Spleen (tissue), 11 donors: ENCODE data around the gene HMCN2. TPM values are rescaled to one million over a fixed set of nuclear protein-coding genes. Genes with fewer than 3 reads are reported as not detected.
A peak's percentile ranks its signal among the peaks of the same experiment; 100 is the strongest.

ENCODE experiments used
- DNase-seq: peaks from one replicate; pipeline ENCODE4 v3.0.0-alpha.2; 2020
- H3K27ac ChIP-seq, 8 donors: fragments of 200-600 bp; sonication (generic) in 7 of 8; 1 replicate in 4 of 8; 2 replicates in 4 of 8; pipeline versions ENCODE4 v1.5.0 to v1.8.0; 2016 to 2021; ENCODE audit warnings: inconsistent platforms in 4 of 8, mild to moderate bottlenecking in 4 of 8, moderate library complexity in 1 of 8
- H3K27me3 ChIP-seq, 7 donors: fragments of 200-600 bp; sonication (generic) in 6 of 7; replicated peaks in 1 of 7; 1 replicate in 4 of 7; 2 replicates in 3 of 7; pipeline versions ENCODE4 v1.5.0 to v1.8.0; 2016 to 2021; ENCODE audit warnings: inconsistent platforms in 3 of 7, mild to moderate bottlenecking in 1 of 7
- H3K36me3 ChIP-seq, 6 donors: fragments of 200-600 bp; sonication (generic) in 5 of 6; 1 replicate in 4 of 6; 2 replicates in 2 of 6; pipeline versions ENCODE4 v1.5.0 to v1.8.0; 2016 to 2021; ENCODE audit warnings: inconsistent platforms in 2 of 6
- H3K4me1 ChIP-seq, 6 donors: fragments of 200-600 bp; sonication (generic) in 5 of 6; 1 replicate in 3 of 6; 2 replicates in 3 of 6; pipeline versions ENCODE4 v1.5.0 to v1.8.0; 2016 to 2021; ENCODE audit warnings: inconsistent platforms in 3 of 6
- H3K4me3 ChIP-seq, 8 donors: fragments of 200-600 bp; sonication (generic) in 7 of 8; 1 replicate in 4 of 8; 2 replicates in 4 of 8; pipeline versions ENCODE4 v1.5.0 to v1.8.0; 2016 to 2021; ENCODE audit warnings: inconsistent platforms in 4 of 8, mild to moderate bottlenecking in 4 of 8, moderate library complexity in 2 of 8
- H3K9me3 ChIP-seq, 8 donors: fragments of 200-600 bp; sonication (generic) in 7 of 8; 1 replicate in 4 of 8; 2 replicates in 4 of 8; pipeline versions ENCODE4 v1.5.0 to v1.8.0; 2016 to 2021; ENCODE audit warnings: inconsistent platforms in 4 of 8
- POLR2A ChIP-seq, 3 donors: fragments of 450-650 bp; IDR thresholded peaks; one replicate each; pipeline ENCODE4 v1.5.1; 2017; ENCODE audit warnings: antibody characterized with exemption in 3 of 3, mild to moderate bottlenecking in 1 of 3
- POLR2AphosphoS5 ChIP-seq, 3 donors: sonication (generic); formaldehyde crosslinking; IDR thresholded peaks; one replicate each; pipeline ENCODE4 v1.5.1; 2017; ENCODE audit warnings: antibody characterized with exemption in 3 of 3
- WGBS, 5 donors: extraction: QIAGEN DNeasy Blood & Tissue Kit in 3 of 5; methylation state at CpG; one replicate each; pipeline versions ENCODE4 v1.1.5 to v1.1.7; 2013 to 2018; 5-methylcytosine and 5-hydroxymethylcytosine counted together
- intact Hi-C: fragments of 100-400 bp; cut with DNase I; formaldehyde crosslinking; loops from one replicate; pipeline ENCODE4 v1.15.0; 2023; ENCODE audit warnings: low total_unique reads
- polyA plus RNA-seq, 3 donors: library from polyadenylated mRNA; stranded (reverse); fragments of 200-250 nt; gene quantifications; one replicate each; pipeline ENCODE4 v1.2.1, GENCODE V29; 2013
- total RNA-seq, 7 donors: library from RNA; depleted of rRNA in 3 of 7; stranded (reverse); fragments of >200 nt in 3 of 7; fragmentation: NEBNext Ultra II Directional in 4 of 7; extraction: Animal tissue kit (Norgen Biotek cat#: 25700) in 4 of 7; gene quantifications; one replicate each; pipeline versions ENCODE4 v1.1.0 to v1.2.1, GENCODE V29; 2016 to 2021
- TF ChIP-seq, protein P1 (sequence below), 11 experiments: fragments of 200-600 bp in 7 of 11; fragments of 450-650 bp in 4 of 11; sonication (generic) in 4 of 11; IDR thresholded peaks in 8 of 11; conservative IDR thresholded peaks in 3 of 11; 1 replicate in 7 of 11; 2 replicates in 4 of 11; pipeline versions ENCODE4 v1.4.0 to v1.8.0; 2016 to 2021; ENCODE audit warnings: antibody characterized with exemption in 11 of 11, inconsistent platforms in 4 of 11, mild to moderate bottlenecking in 1 of 11
- donor health status: healthy with polysubstance abuse.
- donor health status: DM: no; HTN: no; CAD: no; lungs with moderate emphysema.
- donor health status: DM: no; HTN: no; CAD: no.
- donor health status: Bipolar disorder and iron deficiency.
- donor health status: healthy.
- donor health status: DM: no; HTN: no; CAD: no.
- donor health status: DM: yes; HTN: yes; CAD: no.

The HMCN2 gene
- total and polyA plus RNA-seq, 10 donors = 0.09 to 1.9 (median 0.73) TPM

DNA sequence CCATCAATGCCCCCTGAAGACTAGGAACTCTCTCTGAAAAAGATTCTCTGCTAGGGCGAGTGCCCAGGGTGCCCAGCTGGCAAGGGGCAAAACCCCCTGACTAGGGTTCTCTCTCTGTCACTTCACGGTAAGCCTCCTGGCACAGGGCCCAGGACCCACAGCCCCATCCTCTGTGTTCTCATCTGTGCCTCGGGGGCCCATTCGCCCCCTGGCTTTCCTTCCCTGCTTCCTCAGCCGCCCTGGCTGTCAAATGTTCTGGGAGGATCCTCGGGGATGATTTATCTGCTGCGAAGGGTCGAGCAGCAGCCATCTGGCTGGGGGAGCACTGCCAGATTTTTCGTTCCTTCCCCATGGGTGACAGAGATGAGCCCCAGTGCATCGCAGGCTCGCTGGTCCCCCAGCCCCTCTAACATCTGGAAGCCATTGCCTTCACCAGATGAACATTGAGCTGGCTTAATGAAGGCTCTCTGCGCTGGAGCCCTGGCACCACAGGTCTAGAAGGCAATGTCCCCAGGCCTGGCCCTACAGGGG is 24.2 kb downstream of the HMCN2 start:
- Histone ChIP-seq H3K27me3 (peaks cover 0 to 80% (median 6%) of the 10 kb centered on the region in 7 donors), H3K4me1 (peaks cover 0 to 10% (median 0%) of the 10 kb centered on the region in 6 donors), H3K36me3 (no peaks in the 10 kb centered on the region), H3K27ac (peak overlapping the region in 2 of 8 donors; percentile 1 to 48), H3K9me3 (no peaks in the 10 kb centered on the region), H3K4me3 (no peak overlapping the region)
- WGBS, 5 donors = 58 to 73% (median 65%) methylated on average over 11 to 12 of the region's 12 CpGs
- no peak for TF ChIP-seq POLR2AphosphoS5 (IDR thresholded peaks at IDR 0.05)
- TF ChIP-seq, protein P1, sequence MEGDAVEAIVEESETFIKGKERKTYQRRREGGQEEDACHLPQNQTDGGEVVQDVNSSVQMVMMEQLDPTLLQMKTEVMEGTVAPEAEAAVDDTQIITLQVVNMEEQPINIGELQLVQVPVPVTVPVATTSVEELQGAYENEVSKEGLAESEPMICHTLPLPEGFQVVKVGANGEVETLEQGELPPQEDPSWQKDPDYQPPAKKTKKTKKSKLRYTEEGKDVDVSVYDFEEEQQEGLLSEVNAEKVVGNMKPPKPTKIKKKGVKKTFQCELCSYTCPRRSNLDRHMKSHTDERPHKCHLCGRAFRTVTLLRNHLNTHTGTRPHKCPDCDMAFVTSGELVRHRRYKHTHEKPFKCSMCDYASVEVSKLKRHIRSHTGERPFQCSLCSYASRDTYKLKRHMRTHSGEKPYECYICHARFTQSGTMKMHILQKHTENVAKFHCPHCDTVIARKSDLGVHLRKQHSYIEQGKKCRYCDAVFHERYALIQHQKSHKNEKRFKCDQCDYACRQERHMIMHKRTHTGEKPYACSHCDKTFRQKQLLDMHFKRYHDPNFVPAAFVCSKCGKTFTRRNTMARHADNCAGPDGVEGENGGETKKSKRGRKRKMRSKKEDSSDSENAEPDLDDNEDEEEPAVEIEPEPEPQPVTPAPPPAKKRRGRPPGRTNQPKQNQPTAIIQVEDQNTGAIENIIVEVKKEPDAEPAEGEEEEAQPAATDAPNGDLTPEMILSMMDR (IDR thresholded peaks at IDR 0.05 in 8 of 11, conservative IDR thresholded peaks at IDR 0.05 in 3 of 11) = no peak
- no peak for TF ChIP-seq POLR2A (IDR thresholded peaks at IDR 0.05)
- DNase-seq = no peak
- intact Hi-C loops = no loop called here

DNA sequence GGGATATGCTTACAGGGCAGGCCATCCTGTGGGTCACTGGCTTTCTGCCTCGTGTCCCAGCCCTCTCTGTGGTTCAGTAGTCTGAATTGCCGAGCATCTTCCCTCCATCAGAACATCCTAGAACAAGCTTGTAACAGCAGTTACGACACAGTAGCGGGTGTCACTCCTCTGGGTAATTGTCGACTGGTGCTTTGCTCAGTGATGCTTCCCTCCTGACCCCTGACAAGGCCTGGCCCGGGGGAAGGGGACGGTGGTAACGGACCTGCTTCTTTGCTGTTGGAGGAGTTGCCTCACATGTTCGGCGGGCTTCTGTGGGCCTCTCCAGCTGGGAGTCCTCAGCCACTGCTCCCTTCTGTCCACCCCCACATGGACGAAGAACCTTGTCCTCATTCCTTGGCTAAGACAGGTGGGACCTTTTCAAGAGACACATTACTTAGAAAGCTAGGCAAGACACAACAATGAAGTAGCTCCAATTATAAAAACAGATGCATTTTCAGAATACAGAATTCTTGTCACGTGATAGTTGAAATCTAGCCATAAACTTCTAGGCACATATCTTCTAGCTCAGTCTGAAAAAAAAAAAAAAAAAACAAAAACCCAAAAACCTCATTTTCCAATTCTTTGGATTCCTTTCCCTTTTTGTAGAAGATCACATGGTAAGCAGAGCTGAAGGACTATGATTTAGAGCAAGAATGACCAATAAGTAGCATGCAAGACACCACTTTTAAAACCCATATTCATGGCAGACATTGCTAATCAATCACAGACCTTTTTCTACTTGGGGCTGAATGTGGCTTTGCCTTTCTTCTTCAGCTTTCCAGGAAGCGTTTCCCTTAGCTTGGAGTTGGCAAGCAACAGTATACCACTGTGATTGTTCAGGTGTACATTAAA is 25.0 kb downstream of the HMCN2 start:
- DNase-seq = no peak
- Histone ChIP-seq H3K36me3 (no peaks in the 10 kb centered on the region), H3K27ac (peak overlapping the region in 2 of 8 donors; percentile 34 to 48), H3K9me3 (no peaks in the 10 kb centered on the region), H3K4me3 (no peak overlapping the region), H3K4me1 (peaks cover 0 to 10% (median 0%) of the 10 kb centered on the region in 6 donors), H3K27me3 (peaks cover 0 to 80% (median 4%) of the 10 kb centered on the region in 7 donors)
- no peak for TF ChIP-seq POLR2A (IDR thresholded peaks at IDR 0.05)
- peak in 2 of 3 donors; percentile 8 to 66 for TF ChIP-seq POLR2AphosphoS5 (IDR thresholded peaks at IDR 0.05)
- TF ChIP-seq, protein P1 (IDR thresholded peaks at IDR 0.05 in 8 of 11, conservative IDR thresholded peaks at IDR 0.05 in 3 of 11) = no peak
- intact Hi-C loops = no loop called here
- WGBS, 5 donors = 74 to 84% (median 76%) methylated on average over 10 to 13 of the region's 13 CpGs

DNA sequence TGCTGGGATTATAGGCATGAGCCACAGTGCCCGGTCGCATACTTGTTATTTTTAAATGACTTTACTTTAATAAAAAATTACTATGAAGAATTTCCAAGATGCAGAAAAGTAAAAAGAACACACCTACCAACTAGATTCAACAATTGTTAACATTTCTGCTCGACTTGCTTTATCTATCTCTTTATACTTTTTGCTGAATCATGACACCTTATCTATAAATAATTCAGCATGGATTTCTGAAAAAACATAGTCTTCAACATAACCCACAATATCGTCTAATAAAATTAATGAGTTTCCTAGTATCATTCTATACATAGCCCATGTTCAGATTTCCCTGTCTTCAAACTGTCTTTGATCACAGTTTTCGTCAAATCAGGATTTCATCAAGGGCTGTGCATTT is 25.9 kb downstream of the HMCN2 start:
- Histone ChIP-seq H3K27me3 (peaks cover 0 to 80% (median 4%) of the 10 kb centered on the region in 7 donors), H3K36me3 (no peaks in the 10 kb centered on the region), H3K4me1 (peaks cover 0 to 10% (median 0%) of the 10 kb centered on the region in 6 donors), H3K27ac (peak overlapping the region in 3 of 8 donors; percentile 10 to 34 (median 13)), H3K9me3 (no peaks in the 10 kb centered on the region), H3K4me3 (no peak overlapping the region)
- no peak for TF ChIP-seq POLR2A (IDR thresholded peaks at IDR 0.05)
- TF ChIP-seq, protein P1 (IDR thresholded peaks at IDR 0.05 in 8 of 11, conservative IDR thresholded peaks at IDR 0.05 in 3 of 11) = no peak
- no peak for TF ChIP-seq POLR2AphosphoS5 (IDR thresholded peaks at IDR 0.05)
- no peak for DNase-seq
- 55 to 66% (median 60%) methylated on average over 5 of the region's 5 CpGs for WGBS, 5 donors
- intact Hi-C loops = no loop called here

- Histone ChIP-seq H3K4me1 (peaks cover 0 to 5% (median 0%) of the 10 kb centered on the region in 6 donors), H3K27ac (peak overlapping the region in 3 of 8 donors; percentile 10 to 34 (median 13)), H3K27me3 (peaks cover 0 to 80% (median 4%) of the 10 kb centered on the region in 7 donors), H3K9me3 (no peaks in the 10 kb centered on the region), H3K4me3 (no peak overlapping the region), H3K36me3 (no peaks in the 10 kb centered on the region)
- intact Hi-C loops = no loop called here
- DNase-seq = no peak
- WGBS, 5 donors = 70 to 80% (median 76%) methylated on average over 6 of the region's 6 CpGs
- TF ChIP-seq, protein P1 (IDR thresholded peaks at IDR 0.05 in 8 of 11, conservative IDR thresholded peaks at IDR 0.05 in 3 of 11) = no peak
- TF ChIP-seq POLR2AphosphoS5 (IDR thresholded peaks at IDR 0.05) (no peak), POLR2A (IDR thresholded peaks at IDR 0.05) (no peak)
Observed at GRCh38 chr9:130292106-130292505, 26.5 kb downstream of the HMCN2 start.
